GM18858 (cell line): ENCODE results near the gene ARL6.

ENCODE experiments used
- ATAC-seq: cut with Tn5 transposase; IDR thresholded peaks from one replicate; pipeline ENCODE4 v1.9.1; 2021; ENCODE audit not compliant: unreplicated experiment

Gene ARL6

DNA sequence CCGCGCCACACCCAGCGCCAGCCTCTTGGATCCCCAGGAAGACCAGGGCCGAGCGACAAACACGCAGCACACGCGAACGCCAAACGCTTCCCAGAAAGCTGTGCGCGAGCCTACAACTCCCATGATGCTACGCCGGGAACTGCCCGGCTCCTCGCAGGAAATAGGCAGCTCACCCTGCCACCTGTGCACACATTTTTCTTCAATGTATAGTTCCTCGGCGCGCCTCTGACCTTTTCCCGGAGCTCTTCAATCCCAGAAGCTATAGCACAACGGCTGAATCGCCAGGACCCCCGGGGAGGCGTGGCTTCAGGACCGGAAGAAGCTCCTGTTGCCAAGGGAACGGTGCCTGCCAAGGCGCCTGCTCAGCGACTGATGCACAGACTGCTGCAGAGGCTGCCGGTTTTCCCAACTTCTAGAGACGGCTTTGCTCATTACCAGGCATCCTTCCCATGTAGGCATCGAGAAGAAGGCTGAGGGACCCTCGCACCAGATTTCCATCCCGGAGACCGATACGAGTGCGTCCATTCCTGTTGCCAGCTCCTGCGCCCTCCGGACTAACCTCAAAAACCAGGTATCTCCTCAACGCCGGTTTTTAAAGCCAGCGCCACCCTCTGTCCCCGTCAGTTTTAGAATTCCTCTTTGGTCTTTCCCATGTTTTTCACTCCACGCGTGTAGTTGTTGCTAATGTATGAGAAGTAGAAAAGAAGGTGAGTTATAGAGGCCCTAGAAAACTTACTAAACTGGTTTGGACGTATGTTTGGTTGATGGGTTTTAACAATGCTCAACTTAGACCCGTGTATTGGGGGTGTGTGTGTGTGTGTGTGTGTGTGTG is at the start of gene ARL6:
TSS of gene ARL6 (plus strand) at position 352 of the 832 bp plus-strand sequence. CDS start 3,350 bp downstream, outside the sequence.
- ATAC-seq, result peak; percentile 91

GRCh38 chr3:97719156-97719821 is 45.3 kb upstream of the ARL6 start:
- ATAC-seq, result peak; percentile 88

GRCh38 chr3:97720417-97720816 is 44.1 kb upstream of the ARL6 start:
- ATAC-seq, result no peak

DNA sequence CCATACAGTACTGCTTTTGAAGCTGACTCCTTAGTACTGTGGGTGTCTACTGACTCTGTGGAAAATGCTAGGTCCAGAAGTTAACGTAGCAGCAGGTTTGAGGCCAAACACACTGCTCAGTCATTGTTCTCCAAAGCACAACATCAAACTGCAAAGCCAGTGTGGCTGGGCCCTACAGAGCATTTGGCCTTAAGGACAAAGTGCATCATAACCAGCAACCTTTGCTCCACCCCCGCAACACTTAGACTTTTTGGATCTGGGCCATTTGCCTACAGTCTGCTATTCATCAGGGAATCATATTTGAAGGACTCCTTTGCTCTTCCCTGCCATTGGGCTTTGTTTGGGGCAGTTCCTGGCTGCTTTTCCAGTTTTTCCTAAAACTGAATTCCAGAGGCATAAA is 43.1 kb upstream of the ARL6 start:
- ATAC-seq, result no peak

DNA sequence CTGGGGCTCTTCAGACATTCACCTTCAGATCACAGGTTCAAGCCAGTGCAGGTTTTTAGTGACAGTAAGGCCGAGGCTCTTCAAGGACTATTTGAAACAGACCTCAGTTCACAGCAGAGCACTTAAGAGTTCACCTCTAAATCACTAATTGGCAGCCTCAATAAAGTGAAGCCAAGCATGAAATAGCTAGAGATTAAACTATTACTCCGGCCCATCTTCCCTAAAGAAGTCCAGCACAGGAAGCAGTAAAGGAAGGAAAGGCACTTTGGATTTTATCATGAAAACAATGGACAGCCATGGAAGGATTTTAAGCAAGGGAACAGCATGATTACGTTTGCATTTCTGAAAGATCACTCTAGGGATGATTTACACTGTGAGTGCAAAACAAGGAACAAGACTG is 27.6 kb upstream of the ARL6 start:
- no peak for ATAC-seq

GRCh38 chr3:97738761-97739160 is 25.8 kb upstream of the ARL6 start:
- ATAC-seq, result no peak

DNA sequence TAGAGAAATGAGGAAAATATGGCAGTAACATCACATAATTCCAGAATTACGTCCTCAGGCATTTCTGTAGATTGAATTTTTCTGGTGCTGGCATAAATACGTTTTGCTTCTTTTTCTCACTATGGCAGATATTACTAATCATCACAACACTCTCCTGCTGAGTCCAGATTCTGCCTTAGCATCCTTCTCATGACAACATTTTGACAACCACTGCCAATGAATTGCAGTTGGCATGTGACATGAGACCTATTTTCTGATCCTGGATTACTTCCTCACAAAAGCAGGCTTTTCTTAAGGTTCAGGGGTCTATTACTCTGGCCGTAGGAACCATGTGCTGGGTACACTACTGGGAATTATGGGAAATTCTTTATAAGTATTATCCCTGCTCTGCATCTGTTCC is 22.5 kb upstream of the ARL6 start:
- ATAC-seq, result no peak

DNA sequence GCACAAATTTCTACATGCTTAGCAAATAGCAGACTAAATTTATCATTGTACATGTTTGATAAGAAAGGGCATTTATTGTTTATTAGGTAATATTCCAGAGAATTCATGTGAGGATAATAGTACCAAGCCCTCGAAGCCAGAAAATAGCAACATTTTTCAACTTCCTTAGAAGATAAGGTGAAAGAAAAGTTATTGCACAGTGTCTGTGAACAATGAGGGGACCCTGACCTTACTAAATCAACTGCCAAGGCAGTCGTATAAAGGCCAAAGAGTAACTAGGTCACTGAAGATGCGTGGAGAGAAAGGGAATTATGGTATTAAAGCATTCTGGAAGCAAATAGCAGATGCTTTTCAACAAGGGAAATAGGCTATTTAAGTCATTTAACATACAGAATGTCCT is 20.3 kb upstream of the ARL6 start:
- ATAC-seq, result no peak

GRCh38 chr3:97763586-97764406 is 762 bp upstream of the ARL6 start:
- no peak for ATAC-seq

DNA sequence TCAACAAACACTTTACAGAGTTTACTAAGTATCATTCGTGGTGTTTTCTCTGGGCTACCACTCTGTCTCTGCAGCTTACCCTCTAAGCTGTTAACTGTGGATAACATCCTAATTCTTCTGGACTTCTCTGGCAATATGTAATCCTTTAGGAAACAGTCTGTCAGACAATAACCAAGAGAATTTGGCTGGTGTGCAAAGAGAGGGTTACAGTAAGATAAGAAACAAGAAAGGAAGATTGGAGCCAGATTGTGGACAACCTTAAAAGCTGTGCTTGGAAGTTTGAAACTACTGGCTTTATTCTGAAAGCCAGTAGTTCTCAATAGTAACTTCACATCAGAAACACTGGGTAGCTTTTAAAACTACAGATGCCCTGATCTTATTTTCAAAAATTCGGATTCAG is 778 bp downstream of the ARL6 start:
- ATAC-seq, result no peak

GRCh38 chr3:97772926-97773325 is 8.4 kb downstream of the ARL6 start:
- ATAC-seq, result no peak

DNA sequence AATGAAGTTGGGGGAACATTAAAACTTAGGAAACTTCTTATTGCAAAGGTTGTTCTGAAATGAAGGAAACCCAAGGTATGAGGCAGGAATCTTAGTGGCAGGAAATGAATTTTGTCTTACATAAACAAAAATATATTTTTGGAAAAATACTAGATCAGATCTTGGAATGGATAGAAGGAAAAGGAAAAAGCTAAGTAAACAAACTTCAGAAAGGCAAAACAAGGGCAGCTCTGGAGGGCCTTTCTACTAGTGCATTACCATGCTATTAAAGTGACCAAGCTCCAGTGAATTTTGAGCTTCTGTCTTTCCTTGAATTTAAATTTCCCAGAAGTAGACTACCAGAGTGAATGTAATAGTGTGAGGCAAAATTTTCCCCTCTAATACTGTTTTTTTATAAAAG is 13.6 kb downstream of the ARL6 start:
- ATAC-seq, result no peak

DNA sequence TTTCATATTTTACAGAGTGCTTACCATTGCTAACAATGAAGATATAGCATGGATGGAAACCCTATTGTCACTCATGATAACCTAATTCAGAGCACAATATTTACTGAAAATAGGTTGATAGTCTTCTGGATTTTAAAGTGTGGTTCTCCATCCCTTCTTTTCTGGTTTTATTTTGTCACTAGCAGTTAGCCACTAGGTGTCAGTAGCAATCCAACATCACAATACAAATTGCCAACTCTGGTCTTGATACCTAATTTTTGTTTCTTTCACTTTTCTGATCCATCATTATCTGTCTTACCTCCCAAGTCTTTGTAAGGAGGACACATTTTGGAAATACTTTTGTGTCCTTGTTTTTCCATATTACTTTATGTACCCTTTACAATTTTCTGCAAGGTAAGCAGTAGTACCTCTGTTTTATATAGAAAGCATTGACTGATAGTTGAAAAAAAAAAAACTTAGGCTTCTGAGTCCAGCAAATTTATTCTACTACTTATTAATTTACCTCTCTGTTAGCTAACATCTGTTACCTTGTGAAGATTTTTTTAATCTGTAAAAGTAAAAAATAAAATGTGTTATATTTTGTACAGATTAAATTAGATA is 29.0 kb downstream of the ARL6 start:
- ATAC-seq, result peak; percentile 68

- ATAC-seq, result no peak
Observed at GRCh38 chr3:97795951-97796350, 31.4 kb downstream of the ARL6 start.

- no peak for ATAC-seq
Observed at GRCh38 chr3:97804471-97804870, 39.9 kb downstream of the ARL6 start.

DNA sequence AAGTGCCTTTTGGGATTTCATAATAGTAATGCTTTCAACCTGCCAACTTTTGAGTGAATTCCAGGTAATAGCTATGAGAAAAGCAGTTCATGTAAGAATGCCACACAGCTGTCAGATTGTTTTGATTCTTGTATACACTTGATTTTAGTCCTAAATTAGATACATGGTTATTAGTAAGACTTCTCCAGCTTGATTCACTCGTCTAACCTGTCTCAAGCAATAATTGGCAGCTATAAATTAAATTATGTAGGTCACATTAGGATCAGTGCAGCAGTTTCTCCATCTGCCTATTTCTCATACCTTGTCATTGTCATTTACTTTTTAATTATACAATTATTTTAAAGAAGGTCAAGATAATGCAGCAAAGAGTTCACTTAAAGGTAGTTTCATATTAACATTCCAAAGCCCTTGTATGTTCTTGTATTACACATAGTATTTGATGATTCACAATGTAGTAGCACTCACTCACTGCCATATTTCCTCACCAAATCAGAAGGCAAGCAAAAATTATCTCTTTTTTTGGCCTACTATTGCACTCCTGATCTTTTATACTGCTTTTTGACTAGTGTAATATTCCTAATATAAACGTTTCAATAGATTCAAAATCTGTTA is 46.3 kb downstream of the ARL6 start:
- ATAC-seq, result no peak

DNA sequence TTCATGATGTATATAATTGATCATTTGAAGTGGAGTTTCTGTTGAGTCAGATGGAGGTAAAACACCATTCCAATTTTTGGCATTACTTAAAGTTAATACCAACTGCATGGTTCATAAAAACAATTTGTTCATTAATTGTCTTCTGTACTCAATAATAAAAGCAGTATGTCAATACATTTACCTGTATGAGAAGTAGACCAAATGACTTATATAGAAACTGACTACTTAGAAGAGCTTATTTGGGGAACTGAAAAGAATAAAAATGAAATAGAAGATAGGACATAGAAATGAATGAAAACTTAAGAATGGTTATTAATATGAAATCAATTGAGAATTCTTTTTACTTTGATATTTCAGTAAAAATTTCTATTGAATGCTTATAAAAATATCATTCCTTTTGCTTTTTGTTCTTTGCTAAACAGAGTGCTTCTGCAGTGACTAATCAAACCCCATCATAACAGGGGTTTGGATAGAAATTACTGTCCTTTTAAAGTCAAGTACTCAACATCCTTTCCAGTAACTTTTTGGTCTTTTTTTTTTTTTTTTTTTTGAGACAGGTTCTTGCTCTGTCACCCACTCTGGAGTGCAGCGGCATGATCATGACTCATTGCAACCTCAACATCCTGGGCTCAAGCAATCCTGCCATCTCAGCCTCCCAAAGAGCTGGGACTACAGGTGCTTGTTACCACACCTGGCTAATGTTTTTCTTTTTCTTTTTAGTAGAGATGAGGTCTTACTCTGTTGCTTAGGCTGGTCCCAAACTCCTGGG is 50.8 kb downstream of the ARL6 start:
- peak; percentile 54 for ATAC-seq

- ATAC-seq, result no peak
Observed at GRCh38 chr3:97816811-97817210, 52.3 kb downstream of the ARL6 start.

- ATAC-seq, result no peak
Observed at GRCh38 chr3:97817965-97818364, 53.4 kb downstream of the ARL6 start.

DNA sequence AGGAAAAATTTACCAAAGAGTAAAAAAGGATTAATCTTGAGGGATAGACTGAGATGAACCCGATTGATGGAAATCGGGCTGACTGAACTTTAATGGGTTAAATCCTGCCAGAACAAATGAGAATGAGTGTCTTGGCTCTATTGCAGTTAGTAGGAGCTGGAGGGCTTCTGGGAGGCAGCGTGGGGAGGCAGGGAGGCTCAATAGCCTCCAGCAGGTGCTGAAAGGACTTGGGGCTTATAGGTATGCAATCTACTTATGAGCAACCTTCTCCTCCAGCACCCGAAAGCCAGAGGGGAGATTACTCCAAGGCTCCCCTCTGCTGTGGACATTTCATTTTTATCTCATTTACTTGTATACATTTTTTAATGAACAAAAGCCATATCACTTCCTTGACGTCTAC is 56.2 kb downstream of the ARL6 start:
- no peak for ATAC-seq
